GM12878 (cell line): ENCODE data around the gene EPAS1. TPM values are rescaled to one million over a fixed set of nuclear protein-coding genes. Genes with fewer than 3 reads are reported as not detected.

ENCODE experiments used
- GATAD2B ChIP-seq: fragments of 450-650 bp; conservative IDR thresholded peaks from 2 replicates; pipeline ENCODE4 v1.6.1; 2017; ENCODE audit warnings: low read depth, mild to moderate bottlenecking, moderate library complexity
- IKZF1 ChIP-seq: fragments of 450-650 bp; conservative IDR thresholded peaks from 2 replicates; pipeline ENCODE4 v1.6.1; 2017; ENCODE audit warnings: antibody characterized with exemption, mild to moderate bottlenecking
- MYB ChIP-seq: fragments of 150-350 bp; IDR thresholded peaks from 2 replicates; pipeline ENCODE4 v1.6.1; 2014; ENCODE audit warnings: mild to moderate bottlenecking, low read depth, low read length, borderline replicate concordance
- STAT1 ChIP-seq: fragments of 450-650 bp; conservative IDR thresholded peaks from 2 replicates; pipeline ENCODE4 v1.6.1; 2014; ENCODE audit warnings: antibody characterized with exemption, mild to moderate bottlenecking
- SUZ12 ChIP-seq: fragments of 200-600 bp; sonication (generic); IDR thresholded peaks from one replicate; pipeline ENCODE4 v1.6.1; 2018; ENCODE audit warnings: antibody characterized with exemption, mild to moderate bottlenecking; ENCODE audit not compliant: unreplicated experiment
- polyA plus RNA-seq, 11 experiments: library from polyadenylated mRNA; depleted of rRNA in 4 of 11; unstranded in 6 of 11; stranded (reverse) in 5 of 11; fragments of >200 nt; fragmentation: Nextera tagmentation in 4 of 11; fragmentation: Illumina TruSeq in 1 of 11; extraction: Ambion mirVana in 4 of 11; extraction: Trizol in 1 of 11; gene quantifications; 1 replicate in 1 of 11; 2 replicates in 10 of 11; pipeline versions ENCODE4 v1.2.1 to v1.2.3, GENCODE V29; 2011 to 2016; ENCODE audit warnings: inconsistent platforms in 2 of 11, missing spikeins in 2 of 11, low read depth in 1 of 11
- total RNA-seq, 4 experiments: library from RNA; depleted of rRNA in 3 of 4; stranded (reverse); fragments of >200 nt in 3 of 4; fragmentation: Illumina TruSeq in 1 of 4; extraction: Trizol in 1 of 4; gene quantifications; 2 replicates each; pipeline versions ENCODE4 v1.2.1 to v1.2.3, GENCODE V29; 2013 to 2021
- TF ChIP-seq, protein P1 (sequence below): fragments of 450-650 bp; IDR thresholded peaks from 2 replicates; pipeline ENCODE4 v1.6.1; 2017; ENCODE audit warnings: mild to moderate bottlenecking, moderate library complexity
- TF ChIP-seq, protein P2 (sequence below): fragments of 450-650 bp; conservative IDR thresholded peaks from 2 replicates; pipeline ENCODE4 v1.6.1; 2017; ENCODE audit warnings: mild to moderate bottlenecking, moderate library complexity

Gene EPAS1
- total and polyA plus RNA-seq, 10 of the 15 experiments (the other 5 are each of a cell fraction or from before 2014, with no cell fraction given), result 0.11 to 22.0 (median 1.3) TPM; not detected in 1

DNA sequence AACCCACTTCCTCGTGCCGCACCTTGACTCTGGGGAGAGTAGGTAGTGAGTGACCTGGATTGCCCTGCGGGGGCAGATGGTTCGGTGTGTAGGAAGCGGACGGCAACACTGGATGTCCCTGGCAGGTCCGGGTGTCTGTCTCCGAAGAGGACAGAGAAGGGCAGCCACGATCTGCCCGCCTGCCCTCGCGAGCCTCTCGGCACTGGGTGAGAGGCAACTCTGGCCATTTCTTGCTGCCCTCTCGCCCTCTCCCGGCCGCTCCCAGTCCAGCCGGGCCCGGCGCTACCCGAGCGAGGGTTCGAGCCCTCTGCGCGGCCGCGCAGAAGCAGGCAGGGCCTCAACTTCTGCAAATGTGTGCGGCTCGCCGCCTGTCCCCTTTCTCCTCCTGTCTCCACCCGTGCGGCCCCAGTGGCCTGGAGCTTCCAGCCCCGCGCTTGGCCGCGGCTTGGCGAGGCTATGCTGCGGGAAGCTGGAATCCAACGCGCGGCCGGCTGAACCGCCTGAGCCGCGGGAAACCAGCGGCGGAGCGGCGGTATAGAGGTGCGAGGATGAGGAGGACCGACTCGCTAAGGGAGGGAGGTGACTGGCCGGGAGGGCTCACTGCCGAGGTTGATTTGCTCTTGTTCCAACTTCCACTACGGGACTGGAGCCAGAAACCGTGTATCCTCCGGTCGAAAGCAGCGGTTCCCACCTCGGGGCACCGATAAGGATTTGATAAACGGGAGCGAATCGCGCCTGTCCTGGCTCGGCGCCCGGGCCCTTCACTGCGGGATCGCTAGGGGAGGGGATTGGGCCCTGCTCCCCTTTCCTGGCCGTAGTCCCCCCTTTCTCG is 1.5 kb downstream of the EPAS1 start (continued):
- TF ChIP-seq, protein P1, sequence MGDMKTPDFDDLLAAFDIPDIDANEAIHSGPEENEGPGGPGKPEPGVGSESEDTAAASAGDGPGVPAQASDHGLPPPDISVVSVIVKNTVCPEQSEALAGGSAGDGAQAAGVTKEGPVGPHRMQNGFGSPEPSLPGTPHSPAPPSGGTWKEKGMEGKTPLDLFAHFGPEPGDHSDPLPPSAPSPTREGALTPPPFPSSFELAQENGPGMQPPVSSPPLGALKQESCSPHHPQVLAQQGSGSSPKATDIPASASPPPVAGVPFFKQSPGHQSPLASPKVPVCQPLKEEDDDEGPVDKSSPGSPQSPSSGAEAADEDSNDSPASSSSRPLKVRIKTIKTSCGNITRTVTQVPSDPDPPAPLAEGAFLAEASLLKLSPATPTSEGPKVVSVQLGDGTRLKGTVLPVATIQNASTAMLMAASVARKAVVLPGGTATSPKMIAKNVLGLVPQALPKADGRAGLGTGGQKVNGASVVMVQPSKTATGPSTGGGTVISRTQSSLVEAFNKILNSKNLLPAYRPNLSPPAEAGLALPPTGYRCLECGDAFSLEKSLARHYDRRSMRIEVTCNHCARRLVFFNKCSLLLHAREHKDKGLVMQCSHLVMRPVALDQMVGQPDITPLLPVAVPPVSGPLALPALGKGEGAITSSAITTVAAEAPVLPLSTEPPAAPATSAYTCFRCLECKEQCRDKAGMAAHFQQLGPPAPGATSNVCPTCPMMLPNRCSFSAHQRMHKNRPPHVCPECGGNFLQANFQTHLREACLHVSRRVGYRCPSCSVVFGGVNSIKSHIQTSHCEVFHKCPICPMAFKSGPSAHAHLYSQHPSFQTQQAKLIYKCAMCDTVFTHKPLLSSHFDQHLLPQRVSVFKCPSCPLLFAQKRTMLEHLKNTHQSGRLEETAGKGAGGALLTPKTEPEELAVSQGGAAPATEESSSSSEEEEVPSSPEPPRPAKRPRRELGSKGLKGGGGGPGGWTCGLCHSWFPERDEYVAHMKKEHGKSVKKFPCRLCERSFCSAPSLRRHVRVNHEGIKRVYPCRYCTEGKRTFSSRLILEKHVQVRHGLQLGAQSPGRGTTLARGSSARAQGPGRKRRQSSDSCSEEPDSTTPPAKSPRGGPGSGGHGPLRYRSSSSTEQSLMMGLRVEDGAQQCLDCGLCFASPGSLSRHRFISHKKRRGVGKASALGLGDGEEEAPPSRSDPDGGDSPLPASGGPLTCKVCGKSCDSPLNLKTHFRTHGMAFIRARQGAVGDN, result no peak
- TF ChIP-seq MYB, result no peak
- TF ChIP-seq SUZ12, result peak; percentile 84
- TF ChIP-seq STAT1, result 0 out of 2 replicates have a peak, but pooled peaks have one; percentile 32
- TF ChIP-seq IKZF1, result 0 out of 2 replicates have a peak, but pooled peaks have one; percentile 19
- TF ChIP-seq, protein P2, sequence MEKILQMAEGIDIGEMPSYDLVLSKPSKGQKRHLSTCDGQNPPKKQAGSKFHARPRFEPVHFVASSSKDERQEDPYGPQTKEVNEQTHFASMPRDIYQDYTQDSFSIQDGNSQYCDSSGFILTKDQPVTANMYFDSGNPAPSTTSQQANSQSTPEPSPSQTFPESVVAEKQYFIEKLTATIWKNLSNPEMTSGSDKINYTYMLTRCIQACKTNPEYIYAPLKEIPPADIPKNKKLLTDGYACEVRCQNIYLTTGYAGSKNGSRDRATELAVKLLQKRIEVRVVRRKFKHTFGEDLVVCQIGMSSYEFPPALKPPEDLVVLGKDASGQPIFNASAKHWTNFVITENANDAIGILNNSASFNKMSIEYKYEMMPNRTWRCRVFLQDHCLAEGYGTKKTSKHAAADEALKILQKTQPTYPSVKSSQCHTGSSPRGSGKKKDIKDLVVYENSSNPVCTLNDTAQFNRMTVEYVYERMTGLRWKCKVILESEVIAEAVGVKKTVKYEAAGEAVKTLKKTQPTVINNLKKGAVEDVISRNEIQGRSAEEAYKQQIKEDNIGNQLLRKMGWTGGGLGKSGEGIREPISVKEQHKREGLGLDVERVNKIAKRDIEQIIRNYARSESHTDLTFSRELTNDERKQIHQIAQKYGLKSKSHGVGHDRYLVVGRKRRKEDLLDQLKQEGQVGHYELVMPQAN, result peak; percentile 6; the same call in 1 of the 2 replicates
- peak; percentile 49; the same call in 1 of the 2 replicates for TF ChIP-seq GATAD2B
